GM12878 (cell line): ENCODE measurements around the gene PDE6G. TPM values are rescaled to one million over a fixed set of nuclear protein-coding genes. Genes with fewer than 3 reads are reported as not detected.

Source experiments
- CBX5 ChIP-seq: sonication (generic); IDR thresholded peaks from 2 replicates; pipeline ENCODE4 v1.6.1; 2016; ENCODE audit warnings: low read depth, moderate library complexity, mild to moderate bottlenecking, inconsistent platforms
- CHD2 ChIP-seq: IDR thresholded peaks from 2 replicates; pipeline ENCODE4 v1.6.1; 2011; ENCODE audit warnings: low read depth, low read length, improper control_type of control experiment, borderline replicate concordance
- EGR1 ChIP-seq, 2 experiments: IDR thresholded peaks; 1 replicate in 1 of 2; 2 replicates in 1 of 2; pipeline ENCODE4 v1.6.1; 2011 to 2012; ENCODE audit warnings: low read depth in 2 of 2, low read length in 2 of 2, borderline replicate concordance in 1 of 2, mild to moderate bottlenecking in 1 of 2, moderate library complexity in 1 of 2
- GABPA ChIP-seq: IDR thresholded peaks from 2 replicates; pipeline ENCODE4 v1.6.1; 2014; ENCODE audit warnings: antibody characterized with exemption, low read depth, mild to moderate bottlenecking, inconsistent platforms
- IKZF2 ChIP-seq, 2 experiments: fragments of 450-650 bp; IDR thresholded peaks; 2 replicates each; pipeline ENCODE4 v1.6.1; 2017; ENCODE audit warnings: mild to moderate bottlenecking in 2 of 2, moderate library complexity in 2 of 2
- MTA2 ChIP-seq: fragments of 450-650 bp; IDR thresholded peaks from 2 replicates; pipeline ENCODE4 v1.6.1; 2016; ENCODE audit warnings: low read depth, mild to moderate bottlenecking, moderate library complexity
- MXI1 ChIP-seq: fragments of 150-350 bp; IDR thresholded peaks from 2 replicates; pipeline ENCODE4 v1.6.1; 2011; ENCODE audit warnings: low read depth, mild to moderate bottlenecking, inconsistent platforms, low read length, improper control_type of control experiment
- NFYA ChIP-seq: IDR thresholded peaks from 2 replicates; pipeline ENCODE4 v1.6.1; 2011; ENCODE audit warnings: low read depth, mild to moderate bottlenecking, low read length, improper control_type of control experiment, borderline replicate concordance
- NFYB ChIP-seq: IDR thresholded peaks from 2 replicates; pipeline ENCODE4 v1.6.1; 2011; ENCODE audit warnings: low read depth, mild to moderate bottlenecking, low read length, improper control_type of control experiment, moderate library complexity; ENCODE audit not compliant: insufficient read depth
- NRF1 ChIP-seq: conservative IDR thresholded peaks from 2 replicates; pipeline ENCODE4 v1.6.1; 2011; ENCODE audit warnings: mild to moderate bottlenecking, low read depth, low read length, improper control_type of control experiment
- POLR2AphosphoS5 ChIP-seq: IDR thresholded peaks from 2 replicates; pipeline ENCODE4 v1.6.1; 2011; ENCODE audit warnings: mild to moderate bottlenecking, low read length, inconsistent platforms
- POU2F2 ChIP-seq: IDR thresholded peaks from 3 replicates; pipeline ENCODE4 v1.6.1; 2011; ENCODE audit warnings: low read depth, mild to moderate bottlenecking, low read length, borderline replicate concordance
- PRDM15 ChIP-seq: fragments of 450-650 bp; formaldehyde crosslinking; IDR thresholded peaks from 2 replicates; pipeline ENCODE4 v1.4.0; 2020; ENCODE audit warnings: mild to moderate bottlenecking, moderate library complexity
- SIN3A ChIP-seq: IDR thresholded peaks from 2 replicates; pipeline ENCODE4 v1.6.1; 2012; ENCODE audit warnings: low read depth, low read length, improper control_type of control experiment
- SPI1 ChIP-seq: IDR thresholded peaks from 2 replicates; pipeline ENCODE4 v1.6.1; 2011; ENCODE audit warnings: low read depth, mild to moderate bottlenecking, low read length, moderate library complexity, borderline replicate concordance; ENCODE audit not compliant: insufficient read depth
- SUPT20H ChIP-seq: IDR thresholded peaks from 2 replicates; pipeline ENCODE4 v1.6.1; 2011; ENCODE audit warnings: low read depth, mild to moderate bottlenecking, low read length, moderate library complexity, borderline replicate concordance; ENCODE audit not compliant: control insufficient read depth
- SUZ12 ChIP-seq: fragments of 200-600 bp; sonication (generic); IDR thresholded peaks from one replicate; pipeline ENCODE4 v1.6.1; 2018; ENCODE audit warnings: antibody characterized with exemption, mild to moderate bottlenecking; ENCODE audit not compliant: unreplicated experiment
- YBX1 ChIP-seq: fragments of 450-650 bp; IDR thresholded peaks from 2 replicates; pipeline ENCODE4 v1.6.1; 2016; ENCODE audit warnings: antibody characterized with exemption
- polyA plus RNA-seq, 11 experiments: library from polyadenylated mRNA; depleted of rRNA in 4 of 11; unstranded in 6 of 11; stranded (reverse) in 5 of 11; fragments of >200 nt; fragmentation: Nextera tagmentation in 4 of 11; fragmentation: Illumina TruSeq in 1 of 11; extraction: Ambion mirVana in 4 of 11; extraction: Trizol in 1 of 11; gene quantifications; 1 replicate in 1 of 11; 2 replicates in 10 of 11; pipeline versions ENCODE4 v1.2.1 to v1.2.3, GENCODE V29; 2011 to 2016; ENCODE audit warnings: inconsistent platforms in 2 of 11, missing spikeins in 2 of 11, low read depth in 1 of 11
- total RNA-seq, 4 experiments: library from RNA; depleted of rRNA in 3 of 4; stranded (reverse); fragments of >200 nt in 3 of 4; fragmentation: Illumina TruSeq in 1 of 4; extraction: Trizol in 1 of 4; gene quantifications; 2 replicates each; pipeline versions ENCODE4 v1.2.1 to v1.2.3, GENCODE V29; 2013 to 2021
- TF ChIP-seq, protein P1 (sequence below): fragments of 450-650 bp; IDR thresholded peaks from 2 replicates; pipeline ENCODE4 v1.6.1; 2014; ENCODE audit warnings: mild to moderate bottlenecking
- TF ChIP-seq, protein P2 (sequence below): fragments of 450-650 bp; conservative IDR thresholded peaks from 2 replicates; pipeline ENCODE4 v1.6.1; 2017; ENCODE audit warnings: mild to moderate bottlenecking, moderate library complexity
- TF ChIP-seq, protein P3 (sequence below): fragments of 150-350 bp; IDR thresholded peaks from 2 replicates; pipeline ENCODE4 v1.6.1; 2014; ENCODE audit warnings: mild to moderate bottlenecking, low read depth, low read length

The PDE6G gene
- total and polyA plus RNA-seq, 10 of the 15 experiments (the other 5 are each of a cell fraction or from before 2014, with no cell fraction given), result 0.55 to 12.1 (median 4.3) TPM

- TF ChIP-seq PRDM15 (CRISPR knock-in tag) (no peak), SPI1 (no peak), NFYA (no peak), SUPT20H (no peak), SUZ12 (no peak), GABPA (peak; percentile 86), NFYB (no peak), POLR2AphosphoS5 (peak; percentile 95), YBX1 (no peak), EGR1 (IDR thresholded peaks at IDR 0.05; ENCODE audit: borderline replicate concordance in 1 of 2, low read depth in 2 of 2, low read length in 2 of 2) (peak in 1 of 2 experiments; percentile 74; a peak in 1 of 3 replicates), MTA2 (no peak), NRF1 (peak; percentile 75), SIN3A (0 out of 2 replicates have a peak, but pooled peaks have one; percentile 35), POU2F2 (peak; percentile 82), MXI1 (peak; percentile 86), CBX5 (no peak), IKZF2 (IDR thresholded peaks at IDR 0.05) (no peak), CHD2 (peak; percentile 98)
- TF ChIP-seq, protein P1, sequence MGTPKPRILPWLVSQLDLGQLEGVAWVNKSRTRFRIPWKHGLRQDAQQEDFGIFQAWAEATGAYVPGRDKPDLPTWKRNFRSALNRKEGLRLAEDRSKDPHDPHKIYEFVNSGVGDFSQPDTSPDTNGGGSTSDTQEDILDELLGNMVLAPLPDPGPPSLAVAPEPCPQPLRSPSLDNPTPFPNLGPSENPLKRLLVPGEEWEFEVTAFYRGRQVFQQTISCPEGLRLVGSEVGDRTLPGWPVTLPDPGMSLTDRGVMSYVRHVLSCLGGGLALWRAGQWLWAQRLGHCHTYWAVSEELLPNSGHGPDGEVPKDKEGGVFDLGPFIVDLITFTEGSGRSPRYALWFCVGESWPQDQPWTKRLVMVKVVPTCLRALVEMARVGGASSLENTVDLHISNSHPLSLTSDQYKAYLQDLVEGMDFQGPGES, result no peak
- TF ChIP-seq, protein P2, sequence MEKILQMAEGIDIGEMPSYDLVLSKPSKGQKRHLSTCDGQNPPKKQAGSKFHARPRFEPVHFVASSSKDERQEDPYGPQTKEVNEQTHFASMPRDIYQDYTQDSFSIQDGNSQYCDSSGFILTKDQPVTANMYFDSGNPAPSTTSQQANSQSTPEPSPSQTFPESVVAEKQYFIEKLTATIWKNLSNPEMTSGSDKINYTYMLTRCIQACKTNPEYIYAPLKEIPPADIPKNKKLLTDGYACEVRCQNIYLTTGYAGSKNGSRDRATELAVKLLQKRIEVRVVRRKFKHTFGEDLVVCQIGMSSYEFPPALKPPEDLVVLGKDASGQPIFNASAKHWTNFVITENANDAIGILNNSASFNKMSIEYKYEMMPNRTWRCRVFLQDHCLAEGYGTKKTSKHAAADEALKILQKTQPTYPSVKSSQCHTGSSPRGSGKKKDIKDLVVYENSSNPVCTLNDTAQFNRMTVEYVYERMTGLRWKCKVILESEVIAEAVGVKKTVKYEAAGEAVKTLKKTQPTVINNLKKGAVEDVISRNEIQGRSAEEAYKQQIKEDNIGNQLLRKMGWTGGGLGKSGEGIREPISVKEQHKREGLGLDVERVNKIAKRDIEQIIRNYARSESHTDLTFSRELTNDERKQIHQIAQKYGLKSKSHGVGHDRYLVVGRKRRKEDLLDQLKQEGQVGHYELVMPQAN, result peak; percentile 94
- TF ChIP-seq, protein P3, sequence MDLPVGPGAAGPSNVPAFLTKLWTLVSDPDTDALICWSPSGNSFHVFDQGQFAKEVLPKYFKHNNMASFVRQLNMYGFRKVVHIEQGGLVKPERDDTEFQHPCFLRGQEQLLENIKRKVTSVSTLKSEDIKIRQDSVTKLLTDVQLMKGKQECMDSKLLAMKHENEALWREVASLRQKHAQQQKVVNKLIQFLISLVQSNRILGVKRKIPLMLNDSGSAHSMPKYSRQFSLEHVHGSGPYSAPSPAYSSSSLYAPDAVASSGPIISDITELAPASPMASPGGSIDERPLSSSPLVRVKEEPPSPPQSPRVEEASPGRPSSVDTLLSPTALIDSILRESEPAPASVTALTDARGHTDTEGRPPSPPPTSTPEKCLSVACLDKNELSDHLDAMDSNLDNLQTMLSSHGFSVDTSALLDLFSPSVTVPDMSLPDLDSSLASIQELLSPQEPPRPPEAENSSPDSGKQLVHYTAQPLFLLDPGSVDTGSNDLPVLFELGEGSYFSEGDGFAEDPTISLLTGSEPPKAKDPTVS, result no peak
Observed at GRCh38 chr17:81702934-81703746, 46.8 kb upstream of the PDE6G start, which contains the start of gene MRPL12 (continued).
